ENCODE results near the gene MPZL2. TPM values are rescaled to one million over a fixed set of nuclear protein-coding genes. Genes with fewer than 3 reads are reported as not detected.

Gene MPZL2
- total RNA-seq, 1 donor from 2014 or later, result not detected

GRCh38 chr11:118283037-118283636, 19.0 kb upstream of the MPZL2 start:
- no peak for DNase-seq (ENCODE audit: low read depth, low spot score)
- Mint-ChIP-seq H3K4me3 (no peak overlapping the region), H3K4me1 (no peaks in the 10 kb centered on the region), H3K36me3 (ENCODE audit: low read depth) (no peaks in the 10 kb centered on the region), H3K27me3 (ENCODE audit: low read depth) (peaks cover 53% of the 10 kb centered on the region), H3K9me3 (no peaks in the 10 kb centered on the region), H3K27ac (ENCODE audit: unreplicated experiment) (no peak overlapping the region)
- no peak for TF ChIP-seq CTCF (conservative IDR thresholded peaks at IDR 0.05)

GRCh38 chr11:118282606-118283005, 18.5 kb upstream of the MPZL2 start:
- Mint-ChIP-seq H3K4me3 (no peak overlapping the region), H3K9me3 (no peaks in the 10 kb centered on the region), H3K27ac (ENCODE audit: unreplicated experiment) (no peak overlapping the region), H3K36me3 (ENCODE audit: low read depth) (no peaks in the 10 kb centered on the region), H3K27me3 (ENCODE audit: low read depth) (peaks cover 53% of the 10 kb centered on the region), H3K4me1 (no peaks in the 10 kb centered on the region)
- no peak for DNase-seq (ENCODE audit: low read depth, low spot score)
- no peak for TF ChIP-seq CTCF (conservative IDR thresholded peaks at IDR 0.05)

- no peak overlapping the region for H3K27ac Mint-ChIP-seq (ENCODE audit: unreplicated experiment)
- H3K4me1 Mint-ChIP-seq, result no peaks in the 10 kb centered on the region
- peaks cover 54% of the 10 kb centered on the region for H3K27me3 Mint-ChIP-seq (ENCODE audit: low read depth)
- DNase-seq (ENCODE audit: low read depth, low spot score), result no peak
- TF ChIP-seq CTCF (conservative IDR thresholded peaks at IDR 0.05), result no peak
- no peaks in the 10 kb centered on the region for H3K36me3 Mint-ChIP-seq (ENCODE audit: low read depth)
- H3K4me3 Mint-ChIP-seq, result no peak overlapping the region
- no peaks in the 10 kb centered on the region for H3K9me3 Mint-ChIP-seq
Observed at GRCh38 chr11:118281284-118281683, 17.2 kb upstream of the MPZL2 start.

GRCh38 chr11:118277312-118277711, 13.2 kb upstream of the MPZL2 start:
- DNase-seq (ENCODE audit: low read depth, low spot score), result no peak
- Mint-ChIP-seq H3K27me3 (ENCODE audit: low read depth) (peaks cover 64% of the 10 kb centered on the region), H3K4me3 (no peak overlapping the region), H3K9me3 (no peaks in the 10 kb centered on the region), H3K27ac (ENCODE audit: unreplicated experiment) (no peak overlapping the region), H3K36me3 (ENCODE audit: low read depth) (no peaks in the 10 kb centered on the region), H3K4me1 (no peaks in the 10 kb centered on the region)
- no peak for TF ChIP-seq CTCF (conservative IDR thresholded peaks at IDR 0.05)

- Mint-ChIP-seq H3K27ac (ENCODE audit: unreplicated experiment) (no peak overlapping the region), H3K9me3 (no peaks in the 10 kb centered on the region), H3K36me3 (ENCODE audit: low read depth) (no peaks in the 10 kb centered on the region), H3K4me1 (no peaks in the 10 kb centered on the region), H3K4me3 (no peak overlapping the region), H3K27me3 (ENCODE audit: low read depth) (peaks cover 70% of the 10 kb centered on the region)
- TF ChIP-seq CTCF (conservative IDR thresholded peaks at IDR 0.05), result no peak
- DNase-seq (ENCODE audit: low read depth, low spot score), result no peak
Observed at GRCh38 chr11:118276422-118276821, 12.3 kb upstream of the MPZL2 start.

Data from neural crest cell (in vitro differentiated cells).